Stimulated activated CD4-positive, alpha-beta T cell treated with anti-CD3 and anti-CD28 coated beads, Interleukin-1b, Interleukin-23, amount 100 ng/mL, for 4 hours (primary cell): Measurements from ENCODE around the gene MAP4K4.
"Not testable (repeated sequence)": the region's sequence is repeated elsewhere in the genome, so short reads cannot be mapped to it uniquely, and the experiment has no call there.

Experiments used
- DNase-seq, 2 donors: peaks; one replicate each; pipeline ENCODE4 v3.0.0-alpha.2; 2020; ENCODE audit warnings: low read depth in 2 of 2

Gene MAP4K4

GRCh38 chr2:101901241-101901640, 203.7 kb downstream of the MAP4K4 start:
- no peak for DNase-seq

- no peak for DNase-seq
Observed at GRCh38 chr2:101902169-101902568, 204.7 kb downstream of the MAP4K4 start.

- no peak for DNase-seq
Observed at GRCh38 chr2:101904916-101905315, 207.4 kb downstream of the MAP4K4 start.

DNA sequence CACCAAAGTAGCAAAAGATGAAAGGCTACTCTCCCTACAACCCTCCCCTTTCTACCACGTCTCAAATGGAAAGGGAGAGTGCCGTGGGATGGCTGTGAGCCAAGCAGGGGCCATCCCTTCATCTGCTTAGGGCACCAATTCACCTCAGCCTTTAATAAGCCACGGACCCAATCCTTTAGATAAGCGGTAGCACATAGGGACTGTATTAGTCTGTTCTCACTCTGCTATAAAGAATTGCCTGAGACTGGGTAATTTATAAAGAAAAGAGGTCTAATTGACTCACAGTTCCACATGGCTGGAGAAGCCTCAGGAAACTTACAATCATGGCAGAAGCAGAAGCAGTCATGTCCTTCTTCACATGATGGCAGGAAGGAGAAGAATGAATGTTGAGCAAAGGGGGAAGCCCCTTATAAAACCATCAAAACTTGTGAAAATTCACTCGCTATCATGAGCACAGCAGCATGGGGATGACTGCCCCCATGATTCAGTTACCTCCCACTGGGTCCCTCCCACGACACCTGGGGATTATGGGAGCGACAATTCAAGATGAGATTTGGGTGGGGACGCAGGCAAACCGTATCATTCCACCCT, 208.3 kb downstream of the MAP4K4 start:
- DNase-seq, result no peak

DNA sequence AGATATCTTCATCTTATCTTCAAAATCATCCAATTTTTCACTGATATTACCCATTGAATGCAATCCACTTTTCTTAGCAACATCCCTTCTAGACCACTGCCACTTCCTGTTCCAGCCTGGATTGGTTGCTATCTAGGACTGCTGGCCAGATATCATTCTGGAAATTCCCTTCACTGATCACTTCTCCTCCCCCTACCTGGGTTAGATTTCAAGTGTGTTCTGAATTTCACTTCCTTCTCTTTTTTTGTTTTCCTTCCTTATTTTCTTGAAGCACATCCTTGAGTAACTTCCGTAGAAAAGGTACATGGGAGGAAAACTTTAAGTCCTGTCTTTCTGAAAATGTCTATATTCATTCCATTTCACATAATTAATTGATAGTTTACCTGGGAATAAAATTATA, 212.3 kb downstream of the MAP4K4 start:
- DNase-seq, result no peak

DNA sequence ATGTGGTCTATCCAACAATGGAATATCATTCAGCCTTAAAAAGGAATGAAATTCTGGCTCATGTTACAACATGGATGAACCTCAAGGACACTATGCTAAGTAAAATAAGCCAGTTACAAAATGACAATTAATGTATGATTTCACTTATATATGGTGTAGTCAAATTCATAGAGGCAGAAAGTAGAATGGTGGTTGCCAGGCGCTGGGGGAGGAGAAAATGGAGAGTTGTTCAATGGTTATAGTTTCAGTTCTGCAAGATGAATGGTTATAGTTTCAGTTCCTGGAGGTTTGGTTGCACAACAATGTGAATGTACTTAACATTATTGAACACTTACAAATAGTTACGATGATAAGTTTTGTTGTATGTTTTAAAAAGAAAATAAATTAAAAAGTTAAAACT, 215.0 kb downstream of the MAP4K4 start:
- no peak for DNase-seq

GRCh38 chr2:101921319-101921952, 223.9 kb downstream of the MAP4K4 start:
- DNase-seq, result no peak

GRCh38 chr2:101921953-101922325, 224.4 kb downstream of the MAP4K4 start:
- DNase-seq, result no peak

GRCh38 chr2:101924311-101924710, 226.8 kb downstream of the MAP4K4 start:
- not testable (repeated sequence) for DNase-seq

- no peak for DNase-seq
Observed at GRCh38 chr2:101930019-101930418, 232.5 kb downstream of the MAP4K4 start.

- DNase-seq, result no peak
Observed at GRCh38 chr2:101930847-101931246, 233.3 kb downstream of the MAP4K4 start.

DNA sequence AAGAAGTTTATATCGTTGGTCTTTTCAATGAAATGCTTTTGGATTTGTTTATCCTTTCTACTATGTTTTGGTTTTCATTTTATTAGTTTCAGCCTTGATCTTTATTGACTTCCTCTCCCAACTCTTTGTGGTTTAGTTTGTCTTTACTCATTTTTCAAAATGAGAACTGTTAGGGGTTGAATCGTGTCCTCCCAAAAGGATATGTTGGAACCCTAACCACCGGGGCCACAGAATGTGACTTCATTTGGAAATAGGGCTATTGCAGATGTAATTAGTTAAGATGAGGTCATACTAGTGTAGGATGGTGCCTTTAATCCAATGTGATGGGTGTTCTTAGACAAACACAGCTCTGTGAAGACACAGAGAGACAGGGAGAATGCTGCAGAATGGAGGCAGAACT, 233.9 kb downstream of the MAP4K4 start:
- DNase-seq, result no peak

DNA sequence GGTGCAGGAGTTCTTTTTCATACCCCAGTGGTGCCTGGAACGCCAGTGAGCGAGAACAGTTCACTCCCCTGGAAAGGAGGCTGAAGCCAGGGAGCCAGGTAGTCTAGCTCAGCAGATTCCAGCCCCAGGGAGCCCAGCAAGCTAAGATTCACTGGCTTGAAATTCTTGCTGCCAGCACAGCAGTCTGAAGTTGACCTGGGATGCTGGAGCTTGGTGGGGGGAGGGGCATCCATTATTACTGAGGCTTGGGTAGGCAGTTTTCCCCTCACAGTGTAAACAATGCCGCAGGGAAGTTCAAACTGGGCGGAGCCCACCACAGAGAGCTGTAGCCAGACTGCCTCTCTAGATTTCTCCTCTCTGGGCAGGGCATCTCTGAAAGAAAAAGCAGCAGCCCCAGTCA, 238.3 kb downstream of the MAP4K4 start:
- DNase-seq, result not testable (repeated sequence)

- no peak for DNase-seq
Observed at GRCh38 chr2:101942851-101943250, 245.3 kb downstream of the MAP4K4 start.
